ENCODE measurements around the gene COL25A1. TPM values are rescaled to one million over a fixed set of nuclear protein-coding genes. Genes with fewer than 3 reads are reported as not detected.

COL25A1 gene
- total RNA-seq, 4 donors from 2014 or later = 7.1 to 21.3 (median 12.6) TPM

- no peak for TF ChIP-seq CTCF (IDR thresholded peaks at IDR 0.05)
- ATAC-seq (ENCODE audit: low FRiP score) = no peak
- DNase-seq (ENCODE audit: low spot score) = no peak
These were observed 402.4 kb downstream of the COL25A1 start for GRCh38 chr4:108900018-108900580.

GRCh38 chr4:108893468-108893867 lies 409.0 kb downstream of the COL25A1 start:
- DNase-seq (ENCODE audit: low spot score) (no peak), ATAC-seq (ENCODE audit: low FRiP score) (no peak)
- TF ChIP-seq CTCF (IDR thresholded peaks at IDR 0.05) = no peak

GRCh38 chr4:108891896-108892590 lies 410.4 kb downstream of the COL25A1 start:
- TF ChIP-seq CTCF (IDR thresholded peaks at IDR 0.05) = no peak
- no peak for ATAC-seq (ENCODE audit: low FRiP score)
- DNase-seq (ENCODE audit: low spot score) = no peak

- no peak for TF ChIP-seq CTCF (IDR thresholded peaks at IDR 0.05)
- no peak for ATAC-seq (ENCODE audit: low FRiP score)
These were observed 412.0 kb downstream of the COL25A1 start for GRCh38 chr4:108890484-108890881.

GRCh38 chr4:108889696-108890483 lies 412.6 kb downstream of the COL25A1 start:
- no peak for TF ChIP-seq CTCF (IDR thresholded peaks at IDR 0.05)
- no peak for ATAC-seq (ENCODE audit: low FRiP score)
- no peak for DNase-seq (ENCODE audit: low spot score)

More at GRCh38 chr4:108890484-108890881, 412.0 kb downstream of the COL25A1 start:
- DNase-seq (ENCODE audit: low spot score) = no peak

GRCh38 chr4:108888769-108889168 lies 413.7 kb downstream of the COL25A1 start:
- ATAC-seq (ENCODE audit: low FRiP score) = no peak
- no peak for DNase-seq (ENCODE audit: low spot score)
- no peak for TF ChIP-seq CTCF (IDR thresholded peaks at IDR 0.05)
